ENCODE results near the gene HOXC6. TPM values are rescaled to one million over a fixed set of nuclear protein-coding genes. Genes with fewer than 3 reads are reported as not detected.

Gene HOXC6
- total and polyA plus RNA-seq, 10 of the 15 experiments (the other 5 are each of a cell fraction or from before 2014, with no cell fraction given) = 0.02 to 0.55 (median 0.45) TPM; not detected in 4

DNA sequence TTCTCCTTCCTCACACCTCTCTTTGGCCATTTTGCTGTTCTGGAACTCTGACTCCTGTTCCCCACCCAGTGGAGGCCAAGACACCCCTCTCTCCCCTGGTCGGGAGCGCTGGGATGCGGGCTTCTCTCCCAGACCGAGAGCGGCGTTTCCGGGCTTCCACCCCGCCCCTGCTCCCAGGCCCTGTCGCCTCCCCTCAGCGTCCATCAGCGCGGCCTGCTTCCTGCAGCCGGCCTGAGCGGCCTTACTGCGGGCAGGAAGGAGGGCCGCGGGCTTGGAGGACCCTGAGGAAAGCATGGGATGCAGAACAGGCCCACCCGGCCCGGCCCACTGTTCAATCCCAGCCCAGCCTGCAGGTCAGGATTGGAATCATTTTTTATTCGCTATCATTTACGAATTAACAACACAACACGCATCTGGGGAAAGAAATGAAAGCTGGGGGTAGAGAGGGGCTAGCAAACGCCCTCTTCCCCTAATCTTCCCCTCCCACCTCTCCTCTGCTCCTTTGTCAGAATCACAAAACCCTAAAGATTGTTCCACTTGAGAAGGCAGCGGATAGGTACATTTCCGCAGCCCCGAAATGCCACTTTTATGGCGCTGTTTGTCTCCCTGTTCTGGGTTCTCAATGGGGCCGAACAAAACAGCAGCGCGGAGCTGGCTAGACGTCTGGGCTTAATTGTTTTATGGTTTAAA, 23.3 kb upstream of the HOXC6 start:
- H2AFZ ChIP-seq (ENCODE audit: control insufficient read depth, low read depth, low read length) = no peak overlapping the region
- H3K4me2 ChIP-seq (ENCODE audit: control insufficient read depth, insufficient read depth) = no peak overlapping the region
- no peak overlapping the region for H3K27ac ChIP-seq (ENCODE audit: control insufficient read depth, insufficient read depth)
- H4K20me1 ChIP-seq (ENCODE audit: control insufficient read depth, insufficient read depth) = no peaks in the 10 kb centered on the region
- no peaks in the 10 kb centered on the region for H3K79me2 ChIP-seq (ENCODE audit: control insufficient read depth, insufficient read depth, low read length)
- RAD21 ChIA-PET (ENCODE audit: unreplicated experiment) = interaction anchor here (0.5 to 4.5 kb wide), 10 partner anchors 13 to 210 kb away, joined by 3 to 38 read pairs (median 12); partner anchors contain the start of genes HOXC10, HOXC5, HOXC6 and SMUG1
- SMC1A ChIA-PET (ENCODE audit: uncharacterized antibody, unreplicated experiment) = interaction anchor here (0.9 to 3.4 kb wide), 9 partner anchors 18 to 203 kb away, joined by 4 to 37 read pairs (median 8); partner anchors contain the start of genes HOXC5 and SMUG1
- ATAC-seq (no peak), DNase-seq (ENCODE audit: low read depth, low spot score) (no peak), FAIRE-seq (no peak)
- WGBS (ENCODE audit: insufficient coverage, insufficient replicate concordance, low lambda C conversion rate, missing lambda C conversion rate) = 32% methylated on average over 30 of the region's 31 CpGs
- CTCF ChIA-PET = interaction anchor here (0.9 to 6.1 kb wide), 13 partner anchors 12 to 202 kb away, joined by 3 to 105 read pairs (median 13); partner anchors contain the start of genes HOXC10, HOXC5 and SMUG1
- no peak overlapping the region for H3K9ac ChIP-seq (ENCODE audit: control insufficient read depth, insufficient read depth, low read length)
- peaks cover 31 to 37% of the 10 kb centered on the region in 2 experiments for H3K27me3 ChIP-seq (replicated peaks in 1 of 2; ENCODE audit: control insufficient read depth in 2 of 2, insufficient read depth in 2 of 2, low read length in 1 of 2)
- no peaks in the 10 kb centered on the region for H3K36me3 ChIP-seq (ENCODE audit: control insufficient read depth in 2 of 2, insufficient read depth in 2 of 2, low read length in 1 of 2)
- peaks cover 6% of the 10 kb centered on the region for H3K4me1 ChIP-seq (ENCODE audit: control insufficient read depth, insufficient read depth, low read length)
- TF ChIP-seq, protein P1, sequence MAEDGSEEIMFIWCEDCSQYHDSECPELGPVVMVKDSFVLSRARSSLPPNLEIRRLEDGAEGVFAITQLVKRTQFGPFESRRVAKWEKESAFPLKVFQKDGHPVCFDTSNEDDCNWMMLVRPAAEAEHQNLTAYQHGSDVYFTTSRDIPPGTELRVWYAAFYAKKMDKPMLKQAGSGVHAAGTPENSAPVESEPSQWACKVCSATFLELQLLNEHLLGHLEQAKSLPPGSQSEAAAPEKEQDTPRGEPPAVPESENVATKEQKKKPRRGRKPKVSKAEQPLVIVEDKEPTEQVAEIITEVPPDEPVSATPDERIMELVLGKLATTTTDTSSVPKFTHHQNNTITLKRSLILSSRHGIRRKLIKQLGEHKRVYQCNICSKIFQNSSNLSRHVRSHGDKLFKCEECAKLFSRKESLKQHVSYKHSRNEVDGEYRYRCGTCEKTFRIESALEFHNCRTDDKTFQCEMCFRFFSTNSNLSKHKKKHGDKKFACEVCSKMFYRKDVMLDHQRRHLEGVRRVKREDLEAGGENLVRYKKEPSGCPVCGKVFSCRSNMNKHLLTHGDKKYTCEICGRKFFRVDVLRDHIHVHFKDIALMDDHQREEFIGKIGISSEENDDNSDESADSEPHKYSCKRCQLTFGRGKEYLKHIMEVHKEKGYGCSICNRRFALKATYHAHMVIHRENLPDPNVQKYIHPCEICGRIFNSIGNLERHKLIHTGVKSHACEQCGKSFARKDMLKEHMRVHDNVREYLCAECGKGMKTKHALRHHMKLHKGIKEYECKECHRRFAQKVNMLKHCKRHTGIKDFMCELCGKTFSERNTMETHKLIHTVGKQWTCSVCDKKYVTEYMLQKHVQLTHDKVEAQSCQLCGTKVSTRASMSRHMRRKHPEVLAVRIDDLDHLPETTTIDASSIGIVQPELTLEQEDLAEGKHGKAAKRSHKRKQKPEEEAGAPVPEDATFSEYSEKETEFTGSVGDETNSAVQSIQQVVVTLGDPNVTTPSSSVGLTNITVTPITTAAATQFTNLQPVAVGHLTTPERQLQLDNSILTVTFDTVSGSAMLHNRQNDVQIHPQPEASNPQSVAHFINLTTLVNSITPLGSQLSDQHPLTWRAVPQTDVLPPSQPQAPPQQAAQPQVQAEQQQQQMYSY (CRISPR knock-in tag; IDR thresholded peaks at IDR 0.05) = no peak
- TF ChIP-seq BMI1 (IDR thresholded peaks at IDR 0.05; ENCODE audit: borderline replicate concordance) = no peak
- no peak for TF ChIP-seq ZSCAN29 (IDR thresholded peaks at IDR 0.05)
- TF ChIP-seq NRF1 (conservative IDR thresholded peaks at IDR 0.05; ENCODE audit: low read depth, low read length) = no peak
- TF ChIP-seq TAF1 (IDR thresholded peaks at IDR 0.05; ENCODE audit: borderline replicate concordance, low read depth, low read length) = no peak
- TF ChIP-seq NFIC (IDR thresholded peaks at IDR 0.05; ENCODE audit: low read depth, low read length) = no peak
- no peak for TF ChIP-seq NFYA (IDR thresholded peaks at IDR 0.05; ENCODE audit: borderline replicate concordance, low read depth, low read length)
- no peak overlapping the region for H3K4me3 ChIP-seq
- H3K9me3 ChIP-seq (replicated peaks; ENCODE audit: control insufficient read depth, insufficient read depth, low read length) = no peaks in the 10 kb centered on the region
- BruUV-seq (replicated peaks) = no TSS peak
- in situ Hi-C loops (cut with MboI) (no loop called here), intact Hi-C loops (cut with micrococcal nuclease; ENCODE audit: unreplicated experiment) (loop anchor here (10.0 kb wide), 1 partner anchor 370 kb away; no protein-coding TSS in a partner anchor)
- POLR2A ChIA-PET = interaction anchor here (0.6 to 2.4 kb wide), 3 partner anchors 12 to 284 kb away, joined by 3 to 9 read pairs (median 9); no protein-coding TSS in a partner anchor

Data from GM12878 (cell line).